Left ventricle myocardium superior (tissue), 1 donor: Measurements from ENCODE around the gene RER1. TPM values are rescaled to one million over a fixed set of nuclear protein-coding genes. Genes with fewer than 3 reads are reported as not detected.

ENCODE experiments used
- ATAC-seq: fragments of 200-7000 bp; cut with Tn5 transposase; one replicate; pipeline ENCODE4 v1.9.1; 2020; ENCODE audit warnings: mild to moderate bottlenecking, moderate library complexity
- DNase-seq: peaks from one replicate; pipeline ENCODE4 v3.0.0-alpha.2; 2020
- intact Hi-C: fragments of 100-400 bp; cut with micrococcal nuclease; formaldehyde crosslinking; loops from one replicate; pipeline ENCODE4 v1.11.0; 2022
- total RNA-seq: library from RNA; stranded (reverse); fragmentation: NEBNext Ultra II Directional; extraction: Animal tissue kit (Norgen Biotek cat#: 25700); gene quantifications from one replicate; pipeline ENCODE4 v1.2.1, GENCODE V29; 2021
- donor health status: DM: no; HTN: yes; CAD: no; lungs with severe emphysema.

The RER1 gene
- total RNA-seq, 1 donor from 2014 or later, result 98.1 TPM

DNA sequence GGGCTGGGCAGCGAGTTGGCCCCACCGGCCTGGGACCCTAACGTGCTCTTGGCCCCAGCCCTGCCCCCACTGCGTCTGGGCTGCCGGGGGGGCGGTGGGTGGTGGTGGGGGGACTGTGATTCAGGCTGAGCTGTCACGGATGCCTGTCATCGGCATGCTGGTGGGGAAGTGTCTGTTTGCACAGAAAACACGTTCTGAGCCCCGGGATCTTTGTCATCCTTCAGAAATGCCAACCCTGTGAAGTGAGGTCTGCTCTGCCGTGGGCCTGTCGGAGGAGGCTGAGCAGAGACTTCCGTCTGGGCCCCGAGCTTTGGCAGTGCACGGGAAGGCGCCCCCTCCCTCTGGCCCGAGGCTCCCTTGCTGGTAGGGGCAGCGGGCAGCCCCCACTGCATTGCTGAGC lies 60.1 kb downstream of the RER1 start:
- ATAC-seq, result no peak
- no peak for DNase-seq
- intact Hi-C loops, result no loop called here

DNA sequence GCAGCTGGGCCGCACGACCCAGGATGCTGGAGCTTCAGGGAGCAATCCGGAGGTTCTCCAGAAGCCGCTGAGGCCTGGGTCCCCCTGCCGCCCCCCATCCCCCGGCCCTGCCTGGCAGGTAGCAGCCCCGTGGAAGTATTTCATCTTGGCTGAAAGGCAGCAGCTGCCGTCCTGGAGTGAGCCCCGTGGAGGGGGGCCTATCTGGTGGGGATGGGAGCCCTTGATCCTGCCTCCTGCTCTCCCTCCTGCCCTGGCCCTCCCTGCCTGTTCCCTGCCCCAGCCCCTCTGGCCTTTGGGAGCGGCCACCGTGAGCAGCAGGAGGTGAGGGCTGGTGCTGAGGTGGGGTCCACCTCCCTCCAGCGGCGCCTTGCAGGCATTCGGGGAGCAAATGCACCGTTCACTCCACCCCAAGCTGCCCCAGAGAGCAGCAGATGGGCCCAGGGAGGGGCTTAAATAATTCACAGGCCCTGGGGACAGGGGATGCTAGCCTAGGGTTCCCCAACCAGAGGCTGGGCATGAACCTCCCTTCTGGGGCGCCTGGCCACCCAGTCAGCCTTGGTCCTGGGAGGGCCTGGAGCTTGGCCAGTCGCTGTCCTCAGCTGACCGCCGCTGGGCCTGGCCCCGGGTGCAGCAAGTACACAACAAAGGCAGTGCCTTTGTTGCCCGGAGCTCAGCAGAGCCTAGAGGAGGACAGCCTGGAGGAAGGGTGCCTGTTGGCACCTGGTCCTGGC lies 60.7 kb downstream of the RER1 start:
- intact Hi-C loops, result no loop called here
- no peak for ATAC-seq

DNA sequence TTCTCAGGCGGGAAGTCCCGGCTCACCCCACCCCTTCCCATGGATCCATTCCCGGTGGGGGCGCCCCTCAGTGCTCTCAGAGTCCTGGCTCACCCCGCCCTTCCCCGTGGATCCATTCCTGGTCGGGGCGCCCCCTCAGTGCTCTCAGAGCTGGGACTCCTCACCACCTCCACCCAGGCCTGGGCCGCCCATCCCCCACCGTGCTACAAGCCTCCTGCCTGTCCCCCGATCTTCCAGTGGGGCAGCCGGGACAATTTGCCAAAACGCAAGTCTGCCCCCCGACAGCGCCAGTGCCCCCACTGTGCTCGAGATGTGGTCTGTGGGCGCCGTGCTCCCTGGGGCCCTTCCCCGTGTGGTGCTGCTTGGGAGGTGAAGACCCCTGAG lies 61.3 kb downstream of the RER1 start:
- no peak for ATAC-seq
- intact Hi-C loops, result no loop called here
- DNase-seq, result no peak

More for the DNA sequence above, 60.7 kb downstream of the RER1 start:
- DNase-seq, result no peak

DNA sequence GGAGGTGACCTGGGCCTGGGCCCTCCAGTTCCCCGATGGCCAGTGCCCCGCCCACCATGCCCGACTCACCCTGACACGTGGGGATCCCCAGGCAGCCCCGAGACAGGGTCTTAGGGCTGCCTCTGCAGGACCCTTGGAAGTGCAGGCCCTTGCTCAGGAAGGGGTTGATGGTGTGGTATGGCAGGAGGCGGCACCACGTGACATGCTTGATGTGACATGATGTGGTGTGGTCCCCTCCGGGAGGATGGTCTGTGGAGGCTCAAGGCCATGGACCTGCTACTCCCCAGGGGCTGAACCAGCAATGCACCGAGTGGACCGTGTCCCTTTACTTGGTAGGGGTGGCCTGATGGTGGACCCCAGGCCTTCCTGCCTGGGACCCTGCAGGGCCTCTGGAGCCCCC lies 62.6 kb downstream of the RER1 start:
- DNase-seq (no peak), ATAC-seq (no peak)
- intact Hi-C loops, result no loop called here

Other genes starting within 250 kb of the RER1 start
- 38.4 TPM for gene FAAP20, start 197.1 kb upstream of the RER1 start, total RNA-seq
- 35.3 TPM for gene SKI, start 163.5 kb upstream of the RER1 start, total RNA-seq
- gene MORN1, start 287 bp upstream of the RER1 start, total RNA-seq, result 5.3 TPM
- 13.7 TPM for gene PEX10, start 20.7 kb downstream of the RER1 start, total RNA-seq
- 0.25 TPM for gene PLCH2, start 84.4 kb downstream of the RER1 start, total RNA-seq
- gene PANK4, start 134.8 kb downstream of the RER1 start, total RNA-seq, result 50.2 TPM
- 1.7 TPM for gene HES5, start 138.4 kb downstream of the RER1 start, total RNA-seq
- gene TNFRSF14, start 164.5 kb downstream of the RER1 start, total RNA-seq, result 16.0 TPM
- gene PRXL2B, start 194.9 kb downstream of the RER1 start, total RNA-seq, result 11.2 TPM
- gene MMEL1, start 241.2 kb downstream of the RER1 start, total RNA-seq, result not detected